ENCODE results near the gene NSD2.
A peak's percentile ranks its signal among the peaks of the same experiment; 100 is the strongest.
"Not testable (repeated sequence)": the region's sequence is repeated elsewhere in the genome, so short reads cannot be mapped to it uniquely, and the experiment has no call there.

The NSD2 gene

GRCh38 chr4:2008921-2009650 is 137.9 kb downstream of the NSD2 start, which contains the start of gene NELFA:
TSS of gene NELFA (minus strand) at chr4:2008974. CDS start at chr4:2008959, 15 bp downstream.
- DNase-seq: peak; percentile 85

DNA sequence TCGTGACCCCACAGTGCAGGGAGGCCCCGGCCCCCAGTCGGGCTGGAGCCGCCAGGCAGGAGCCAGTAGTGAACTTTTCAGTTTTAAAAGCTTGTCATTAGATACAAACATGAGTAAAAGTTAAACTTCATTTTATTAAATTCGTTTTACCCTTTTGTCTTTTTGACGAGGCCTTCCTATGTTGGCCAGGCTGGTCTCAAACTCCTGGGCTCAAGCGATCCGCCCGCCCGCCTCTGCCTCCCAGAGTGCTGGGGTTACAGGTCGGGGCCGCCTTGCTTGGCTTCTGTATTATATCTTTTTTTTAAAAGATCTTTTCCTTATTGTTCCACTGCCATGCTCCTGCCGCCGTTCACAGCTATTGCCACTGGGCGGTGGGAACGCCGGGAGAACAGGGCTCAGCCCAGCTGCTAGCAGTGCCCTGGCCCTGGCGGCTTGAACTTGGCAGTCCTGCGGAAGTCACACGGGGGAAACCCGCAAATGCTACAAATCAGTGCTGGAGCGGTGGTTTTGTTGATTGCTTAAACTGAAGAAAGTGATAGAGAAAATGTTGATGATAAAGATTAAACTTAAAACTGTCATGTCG is 138.5 kb downstream of the NSD2 start:
- no peak for DNase-seq

DNA sequence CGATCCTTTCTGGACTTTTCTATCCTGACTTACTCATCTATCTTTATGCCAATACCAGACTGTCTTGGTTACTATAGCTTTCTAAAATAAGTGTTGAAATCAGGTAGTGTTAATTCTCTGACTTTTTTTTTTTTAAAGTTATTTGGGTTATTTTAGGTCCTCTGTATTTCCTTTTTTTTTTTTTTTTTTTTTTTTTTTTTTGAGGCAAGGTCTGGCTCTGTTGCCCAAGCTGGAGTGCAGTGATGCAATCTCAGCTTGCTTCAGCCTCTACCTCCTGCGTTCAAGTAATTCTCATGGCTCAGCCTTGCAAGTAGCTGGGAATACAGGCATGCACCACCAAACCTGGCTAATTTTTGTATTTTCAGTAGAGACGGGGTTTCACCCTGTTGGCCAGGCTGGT is 140.4 kb downstream of the NSD2 start:
- DNase-seq: no peak

- no peak for DNase-seq
These were observed 143.8 kb downstream of the NSD2 start for GRCh38 chr4:2015008-2015407.

GRCh38 chr4:2021358-2022018 is 150.3 kb downstream of the NSD2 start:
- not testable (repeated sequence) for DNase-seq

- DNase-seq: no peak
These were observed 153.5 kb downstream of the NSD2 start for GRCh38 chr4:2024683-2025082.

DNA sequence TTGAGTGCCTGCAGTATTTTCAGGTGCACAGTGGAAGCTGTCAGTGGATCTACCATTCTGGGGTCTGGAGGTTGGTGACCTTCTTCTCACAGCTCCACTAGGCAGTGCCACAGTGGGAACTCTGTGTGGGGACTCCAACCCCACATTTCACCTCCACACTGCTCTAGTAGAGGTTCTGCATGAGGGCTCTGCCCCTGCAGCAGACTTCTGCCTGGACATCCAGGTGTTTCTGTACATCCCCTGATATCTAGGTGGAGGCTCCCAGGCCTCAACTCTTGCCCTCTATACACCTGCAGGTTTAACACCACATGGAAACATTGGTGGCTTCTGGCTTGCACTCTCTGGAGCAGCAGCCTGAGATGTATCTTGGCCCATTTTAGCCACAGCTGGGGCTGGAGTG is 154.6 kb downstream of the NSD2 start:
- DNase-seq: no peak

- DNase-seq: not testable (repeated sequence)
These were observed 155.9 kb downstream of the NSD2 start for GRCh38 chr4:2027120-2027519.

- not testable (repeated sequence) for DNase-seq
These were observed 160.0 kb downstream of the NSD2 start for GRCh38 chr4:2031161-2031560.
